Fibroblast of the conjunctiva (primary cell): ENCODE results near the gene EPX.

Source experiments
- DNase-seq: peaks from one replicate; pipeline ENCODE4 v3.0.0-alpha.2; 2010; ENCODE audit warnings: low read depth

EPX gene

GRCh38 chr17:58252141-58252540, 59.6 kb downstream of the EPX start:
- DNase-seq = no peak

GRCh38 chr17:58253082-58253481, 60.6 kb downstream of the EPX start:
- DNase-seq = no peak
